Putamen (tissue), 1 donor: Measurements from ENCODE around the gene PCBD2.
"Not testable (repeated sequence)": the region's sequence is repeated elsewhere in the genome, so short reads cannot be mapped to it uniquely, and the experiment has no call there.

ENCODE experiments used
- DNase-seq: peaks from one replicate; pipeline ENCODE4 v3.0.0-alpha.2; 2016; ENCODE audit warnings: low spot score

The PCBD2 gene

GRCh38 chr5:134904610-134905245, at the start of gene PCBD2:
Gene PCBD2 (plus strand): TSS chr5:134905131. CDS start chr5:134905140, 9 bp downstream.
- peak; percentile 86 for DNase-seq

- DNase-seq, result not testable (repeated sequence)
These were observed 48.5 kb upstream of the PCBD2 start for GRCh38 chr5:134856465-134856864.

- no peak for DNase-seq
These were observed 47.5 kb upstream of the PCBD2 start for GRCh38 chr5:134857401-134857800.

- DNase-seq, result no peak
These were observed 40.2 kb upstream of the PCBD2 start for GRCh38 chr5:134864707-134865106.

GRCh38 chr5:134873494-134873893, 31.4 kb upstream of the PCBD2 start:
- peak; percentile 57 for DNase-seq

- peak; percentile 88 for DNase-seq
These were observed 30.7 kb upstream of the PCBD2 start, which contains the start of gene TXNDC15 for GRCh38 chr5:134873987-134874830. Gene TXNDC15 (plus strand): TSS chr5:134874371. CDS start chr5:134874428, 57 bp downstream.

GRCh38 chr5:134874831-134875655, 29.9 kb upstream of the PCBD2 start:
- DNase-seq, result peak; percentile 73

GRCh38 chr5:134877159-134877558, 27.8 kb upstream of the PCBD2 start:
- no peak for DNase-seq

GRCh38 chr5:134878403-134878802, 26.5 kb upstream of the PCBD2 start:
- DNase-seq, result no peak

GRCh38 chr5:134879456-134879855, 25.5 kb upstream of the PCBD2 start:
- DNase-seq, result no peak

- not testable (repeated sequence) for DNase-seq
These were observed 24.0 kb upstream of the PCBD2 start for GRCh38 chr5:134880937-134881336.

- DNase-seq, result not testable (repeated sequence)
These were observed 23.2 kb upstream of the PCBD2 start for GRCh38 chr5:134881711-134882110.

- DNase-seq, result no peak
These were observed 17.3 kb upstream of the PCBD2 start for GRCh38 chr5:134887593-134888159.

- no peak for DNase-seq
These were observed 15.6 kb upstream of the PCBD2 start for GRCh38 chr5:134889335-134889734.

GRCh38 chr5:134891473-134891872, 13.5 kb upstream of the PCBD2 start:
- DNase-seq, result no peak

GRCh38 chr5:134892282-134892681, 12.6 kb upstream of the PCBD2 start:
- no peak for DNase-seq

GRCh38 chr5:134892926-134893325, 12.0 kb upstream of the PCBD2 start:
- DNase-seq, result no peak

- no peak for DNase-seq
These were observed 11.0 kb upstream of the PCBD2 start for GRCh38 chr5:134893748-134894505.

GRCh38 chr5:134902071-134902801, 2.7 kb upstream of the PCBD2 start:
- DNase-seq, result no peak

GRCh38 chr5:134905246-134905996, 490 bp downstream of the PCBD2 start:
- peak; percentile 63 for DNase-seq
